NCI-H510A (cell line): ENCODE data around the gene CES4A.

Experiments used
- DNase-seq: peaks from one replicate; lab custom pipeline; 2025; lab: John Stamatoyannopoulos, UW

The CES4A gene

GRCh38 chr16:67053767-67054334 is 65.5 kb downstream of the CES4A start:
- DNase-seq = no peak

- no peak for DNase-seq
These were observed 66.5 kb downstream of the CES4A start for GRCh38 chr16:67054901-67055300.

- no peak for DNase-seq
These were observed 67.5 kb downstream of the CES4A start for GRCh38 chr16:67055712-67056487.
